ENCODE measurements around the gene KRT9.
"Not testable (repeated sequence)": the region's sequence is repeated elsewhere in the genome, so short reads cannot be mapped to it uniquely, and the experiment has no call there.

KRT9 gene

DNA sequence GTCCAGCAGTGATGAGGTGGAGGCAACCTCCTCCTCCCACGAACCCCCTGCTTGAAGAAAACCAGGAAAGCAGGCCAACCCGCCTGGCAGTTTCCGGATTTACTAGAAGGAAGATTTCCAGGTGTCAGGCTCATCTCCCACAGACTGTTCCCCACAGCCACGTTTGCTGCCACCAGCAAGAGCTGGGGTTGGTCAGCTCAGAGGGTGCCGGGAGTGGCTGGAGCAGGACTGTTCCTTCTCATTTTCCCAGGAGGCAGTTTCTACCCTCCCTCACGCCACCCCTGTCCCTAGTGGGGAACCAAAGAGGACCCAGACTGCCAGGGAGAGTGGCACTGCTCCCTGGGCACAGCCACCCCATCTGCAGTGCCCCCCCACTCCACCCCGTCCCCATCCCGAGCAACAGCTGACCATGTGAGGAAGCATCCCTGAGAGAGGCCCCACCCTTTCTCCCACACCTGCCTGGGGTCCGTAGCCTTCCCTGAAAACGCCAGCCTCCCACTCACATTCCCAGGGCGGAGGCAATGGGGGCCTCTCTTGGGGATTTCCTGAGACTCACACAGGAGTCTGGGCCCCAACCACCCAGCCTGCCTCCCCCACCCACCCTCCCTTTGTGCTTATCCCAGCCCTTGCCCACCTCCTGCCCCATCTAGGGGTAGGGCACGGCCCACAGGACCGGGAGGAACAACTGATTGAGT lies 46.6 kb upstream of the KRT9 start:
- H3K36me3 ChIP-seq: no peaks in the 10 kb centered on the region
- no peaks in the 10 kb centered on the region for H3K9me3 ChIP-seq
- no peak overlapping the region for H3K4me3 ChIP-seq (ENCODE audit: low read depth in 1 of 2, low read length in 1 of 2)
- H3K27ac ChIP-seq: no peak overlapping the region
- H3K27me3 ChIP-seq: no peaks in the 10 kb centered on the region
- no peaks in the 10 kb centered on the region for H3K4me1 ChIP-seq (ENCODE audit: control insufficient read depth in 1 of 2, insufficient read depth in 1 of 2, low read depth in 1 of 2, low read length in 1 of 2)
- TF ChIP-seq, protein P1, sequence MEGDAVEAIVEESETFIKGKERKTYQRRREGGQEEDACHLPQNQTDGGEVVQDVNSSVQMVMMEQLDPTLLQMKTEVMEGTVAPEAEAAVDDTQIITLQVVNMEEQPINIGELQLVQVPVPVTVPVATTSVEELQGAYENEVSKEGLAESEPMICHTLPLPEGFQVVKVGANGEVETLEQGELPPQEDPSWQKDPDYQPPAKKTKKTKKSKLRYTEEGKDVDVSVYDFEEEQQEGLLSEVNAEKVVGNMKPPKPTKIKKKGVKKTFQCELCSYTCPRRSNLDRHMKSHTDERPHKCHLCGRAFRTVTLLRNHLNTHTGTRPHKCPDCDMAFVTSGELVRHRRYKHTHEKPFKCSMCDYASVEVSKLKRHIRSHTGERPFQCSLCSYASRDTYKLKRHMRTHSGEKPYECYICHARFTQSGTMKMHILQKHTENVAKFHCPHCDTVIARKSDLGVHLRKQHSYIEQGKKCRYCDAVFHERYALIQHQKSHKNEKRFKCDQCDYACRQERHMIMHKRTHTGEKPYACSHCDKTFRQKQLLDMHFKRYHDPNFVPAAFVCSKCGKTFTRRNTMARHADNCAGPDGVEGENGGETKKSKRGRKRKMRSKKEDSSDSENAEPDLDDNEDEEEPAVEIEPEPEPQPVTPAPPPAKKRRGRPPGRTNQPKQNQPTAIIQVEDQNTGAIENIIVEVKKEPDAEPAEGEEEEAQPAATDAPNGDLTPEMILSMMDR (IDR thresholded peaks at IDR 0.05): no peak

DNA sequence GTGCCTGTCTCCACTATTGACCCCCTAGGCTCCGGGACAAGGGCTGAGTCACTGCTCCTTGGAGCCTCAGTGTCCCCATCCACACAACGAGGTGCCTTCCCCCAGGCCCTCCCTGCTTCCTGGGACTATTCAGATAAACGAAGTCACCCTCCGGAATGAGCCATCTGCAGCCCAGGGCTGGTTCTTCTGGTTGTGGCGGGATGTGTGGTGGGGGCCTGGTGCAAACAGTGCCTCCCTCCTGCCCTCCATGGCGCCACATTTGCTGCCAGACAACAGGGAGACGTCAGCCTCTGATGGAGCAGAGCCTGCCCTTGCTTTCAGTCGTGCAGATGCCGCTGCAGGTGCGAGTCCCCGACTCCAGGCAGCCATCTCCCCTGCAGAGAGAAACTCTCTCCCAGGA lies 45.8 kb upstream of the KRT9 start:
- Histone ChIP-seq H3K4me1 (ENCODE audit: control insufficient read depth in 1 of 2, insufficient read depth in 1 of 2, low read depth in 1 of 2, low read length in 1 of 2) (no peaks in the 10 kb centered on the region), H3K9me3 (no peaks in the 10 kb centered on the region), H3K4me3 (ENCODE audit: low read depth in 1 of 2, low read length in 1 of 2) (no peak overlapping the region), H3K36me3 (no peaks in the 10 kb centered on the region), H3K27me3 (no peaks in the 10 kb centered on the region), H3K27ac (no peak overlapping the region)
- TF ChIP-seq, protein P1 (IDR thresholded peaks at IDR 0.05): no peak

DNA sequence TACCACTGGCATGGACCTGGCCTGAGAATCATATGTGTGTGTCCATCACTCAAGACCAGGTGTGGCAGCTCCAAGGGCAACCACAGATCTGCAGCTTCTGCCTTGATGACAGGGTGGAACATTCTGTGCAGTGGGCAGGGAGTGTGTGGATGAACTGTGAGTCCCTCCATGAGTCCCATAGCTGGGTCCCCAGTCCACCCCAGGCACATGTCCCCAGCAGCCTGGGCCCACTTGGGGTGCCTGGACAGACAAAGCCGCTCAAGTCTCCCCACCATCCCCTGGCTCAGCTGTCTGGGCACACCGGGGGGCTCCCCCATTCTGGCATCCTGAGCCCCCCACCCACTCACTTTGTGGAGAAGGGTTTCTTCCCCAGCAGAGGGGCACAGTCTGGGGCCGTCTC lies 45.3 kb upstream of the KRT9 start:
- H3K27ac ChIP-seq: no peak overlapping the region
- no peaks in the 10 kb centered on the region for H3K36me3 ChIP-seq
- H3K9me3 ChIP-seq: no peaks in the 10 kb centered on the region
- no peaks in the 10 kb centered on the region for H3K4me1 ChIP-seq (ENCODE audit: control insufficient read depth in 1 of 2, insufficient read depth in 1 of 2, low read depth in 1 of 2, low read length in 1 of 2)
- TF ChIP-seq, protein P1 (IDR thresholded peaks at IDR 0.05): no peak
- no peak overlapping the region for H3K4me3 ChIP-seq (ENCODE audit: low read depth in 1 of 2, low read length in 1 of 2)
- H3K27me3 ChIP-seq: no peaks in the 10 kb centered on the region

DNA sequence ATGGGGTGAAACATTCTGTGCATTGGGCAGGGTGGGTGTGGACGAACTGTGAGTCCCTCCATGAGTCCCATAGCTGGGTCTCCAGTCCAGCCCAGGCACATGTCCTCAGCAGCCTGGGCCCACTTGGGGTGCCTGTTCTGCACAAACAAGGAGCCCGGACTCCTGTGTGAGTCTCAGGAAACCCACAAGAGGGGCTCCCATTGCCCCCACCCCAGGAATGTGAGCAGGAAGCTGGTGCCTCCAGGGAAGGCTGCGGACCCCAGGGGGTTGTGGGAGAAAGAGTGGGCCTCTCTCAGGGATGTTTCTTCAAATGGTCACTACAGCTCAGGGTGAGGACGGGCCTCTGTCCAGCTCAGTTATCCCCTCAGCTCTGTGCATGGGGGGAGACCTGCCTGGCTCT lies 44.6 kb upstream of the KRT9 start:
- H3K9me3 ChIP-seq; H3K27me3 ChIP-seq; H3K27ac ChIP-seq; H3K4me3 ChIP-seq (ENCODE audit: low read depth in 1 of 2, low read length in 1 of 2); H3K36me3 ChIP-seq; H3K4me1 ChIP-seq (ENCODE audit: control insufficient read depth in 1 of 2, insufficient read depth in 1 of 2, low read depth in 1 of 2, low read length in 1 of 2): not testable (repeated sequence)

DNA sequence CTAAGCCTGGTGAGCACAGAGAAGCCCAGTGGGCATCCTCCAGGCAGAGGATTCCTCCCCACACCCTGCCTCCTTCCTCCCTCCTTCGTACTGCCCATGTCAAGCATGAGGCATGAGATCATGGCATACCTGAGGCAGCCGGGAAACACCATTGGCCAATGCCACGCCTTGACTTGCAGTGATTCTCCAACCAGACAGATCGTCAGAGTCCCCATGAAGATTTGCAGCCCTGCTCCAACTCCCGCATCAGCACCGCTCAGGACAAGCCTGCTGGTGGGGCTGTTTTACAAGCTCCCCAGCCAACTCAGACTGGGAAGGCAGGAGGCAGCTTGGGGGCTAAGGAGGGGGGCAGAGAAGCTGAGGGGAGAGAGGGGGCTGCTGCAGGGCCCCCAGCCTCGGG lies 43.6 kb upstream of the KRT9 start:
- no peaks in the 10 kb centered on the region for H3K36me3 ChIP-seq
- peaks cover 7% of the 10 kb centered on the region for H3K27me3 ChIP-seq
- H3K9me3 ChIP-seq: no peaks in the 10 kb centered on the region
- TF ChIP-seq, protein P1 (IDR thresholded peaks at IDR 0.05): no peak
- no peaks in the 10 kb centered on the region for H3K4me1 ChIP-seq (ENCODE audit: control insufficient read depth in 1 of 2, insufficient read depth in 1 of 2, low read depth in 1 of 2, low read length in 1 of 2)
- H3K4me3 ChIP-seq (ENCODE audit: low read depth in 1 of 2, low read length in 1 of 2): no peak overlapping the region
- H3K27ac ChIP-seq: no peak overlapping the region

DNA sequence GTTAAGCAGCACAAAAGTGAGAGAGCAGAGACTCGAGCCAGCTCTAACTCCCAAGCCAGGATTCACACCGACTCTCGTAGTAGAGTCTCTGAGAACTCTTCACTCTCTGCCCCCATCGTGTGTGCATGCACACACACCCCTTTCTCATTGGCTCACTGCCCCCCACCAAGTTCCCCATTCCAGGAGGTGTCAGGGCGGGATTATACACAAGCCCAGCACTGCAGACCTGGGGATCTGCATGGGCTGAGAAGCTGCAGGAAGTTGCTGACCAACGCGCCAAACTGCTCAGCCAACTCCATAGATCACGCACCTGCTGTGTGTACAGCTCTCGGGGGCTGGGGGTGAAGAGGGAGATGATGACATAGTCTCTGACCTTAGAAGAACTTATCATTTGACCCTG lies 42.9 kb upstream of the KRT9 start:
- H3K4me3 ChIP-seq (ENCODE audit: low read depth in 1 of 2, low read length in 1 of 2); H3K36me3 ChIP-seq: not testable (repeated sequence)
- H3K27me3 ChIP-seq: peaks cover 13% of the 10 kb centered on the region

DNA sequence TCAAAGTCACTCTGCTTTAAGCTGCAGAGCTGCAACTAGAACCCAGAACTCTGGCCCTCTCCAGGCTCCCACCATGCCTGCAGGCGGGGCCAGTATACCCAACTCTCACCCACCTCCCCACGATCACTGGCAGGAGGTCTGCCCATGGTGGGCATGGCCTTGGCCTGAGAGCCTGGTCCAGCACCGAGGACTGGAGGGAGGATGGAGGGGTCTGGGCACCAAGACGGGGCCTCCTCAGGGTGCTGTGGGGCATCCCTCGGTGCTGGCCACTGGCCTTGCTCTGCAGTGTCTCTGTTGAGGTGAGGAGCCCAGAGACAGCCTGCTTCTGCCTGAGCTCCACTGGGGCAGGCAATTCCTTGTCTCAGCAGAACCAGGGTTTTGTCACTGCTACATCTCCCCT lies 42.2 kb upstream of the KRT9 start:
- Histone ChIP-seq H3K27me3 (peaks cover 17% of the 10 kb centered on the region), H3K36me3 (no peaks in the 10 kb centered on the region), H3K4me3 (ENCODE audit: low read depth in 1 of 2, low read length in 1 of 2) (no peak overlapping the region), H3K9me3 (no peaks in the 10 kb centered on the region), H3K27ac (no peak overlapping the region), H3K4me1 (ENCODE audit: control insufficient read depth in 1 of 2, insufficient read depth in 1 of 2, low read depth in 1 of 2, low read length in 1 of 2) (no peaks in the 10 kb centered on the region)
- TF ChIP-seq, protein P1 (IDR thresholded peaks at IDR 0.05): no peak

More for the DNA sequence above, 42.9 kb upstream of the KRT9 start:
- H3K4me1 ChIP-seq (ENCODE audit: control insufficient read depth in 1 of 2, insufficient read depth in 1 of 2, low read depth in 1 of 2, low read length in 1 of 2); H3K27ac ChIP-seq; H3K9me3 ChIP-seq: not testable (repeated sequence)
